Stimulated activated naive CD8-positive, alpha-beta T cell treated with anti-CD3 and anti-CD28 coated beads, Interleukin-15, amount 100 ng/mL, for 72 hours (primary cell): ENCODE data around the gene CCDC9.
"Not testable (repeated sequence)": the region's sequence is repeated elsewhere in the genome, so short reads cannot be mapped to it uniquely, and the experiment has no call there.

Experiments used
- ATAC-seq: fragments of 150-1000 bp; cut with Tn5 transposase; 2 replicates; pipeline ENCODE4 v1.10.0; 2021; ENCODE audit warnings: mild to moderate bottlenecking, moderate library complexity
- DNase-seq, 2 donors: peaks; one replicate each; pipeline ENCODE4 v3.0.0; 2021 to 2022
- H3K27ac Mint-ChIP-seq, 2 donors: one replicate each; pipeline ENCODE4 v1.8.0; 2022; ENCODE audit warnings: mild to moderate bottlenecking in 2 of 2, mixed read lengths in 2 of 2, moderate library complexity in 2 of 2
- H3K27me3 Mint-ChIP-seq: one replicate; pipeline ENCODE4 v1.8.0; 2022; ENCODE audit warnings: mixed read lengths
- H3K4me1 Mint-ChIP-seq: one replicate; pipeline ENCODE4 v1.8.0; 2022; ENCODE audit warnings: mild to moderate bottlenecking, mixed read lengths
- H3K4me3 Mint-ChIP-seq, 2 donors: one replicate each; pipeline ENCODE4 v1.8.0; 2022; ENCODE audit warnings: mild to moderate bottlenecking in 2 of 2, mixed read lengths in 2 of 2, moderate library complexity in 1 of 2
- H3K9me3 Mint-ChIP-seq, 2 donors: one replicate each; pipeline ENCODE4 v1.8.0; 2022; ENCODE audit warnings: mixed read lengths in 2 of 2

CCDC9 gene

DNA sequence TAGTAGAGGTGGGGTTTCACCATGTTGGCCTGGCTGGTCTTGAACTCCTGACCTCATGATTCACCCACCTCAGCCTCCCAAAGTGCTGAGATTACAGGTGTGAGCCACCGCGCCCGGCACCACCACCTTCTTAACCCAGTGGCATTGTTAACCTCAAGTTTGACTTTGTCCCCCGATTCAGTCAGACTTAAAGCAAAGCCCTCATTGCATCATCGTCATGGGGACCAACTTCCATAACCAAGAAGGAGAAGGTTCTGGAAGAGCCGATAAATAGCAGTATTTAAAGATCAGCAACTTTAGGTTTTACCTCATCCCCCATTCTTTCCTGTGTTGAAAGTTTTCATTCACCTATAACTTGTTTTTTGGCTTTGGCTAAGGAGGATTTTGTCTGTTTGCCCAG lies 11.7 kb downstream of the CCDC9 start:
- peaks cover 21% of the 10 kb centered on the region for H3K4me1 Mint-ChIP-seq
- no peak overlapping the region for H3K4me3 Mint-ChIP-seq
- no peaks in the 10 kb centered on the region for H3K9me3 Mint-ChIP-seq
- DNase-seq (no peak), ATAC-seq (no peak)
- peak overlapping the region in 1 of 2 donors; percentile 48 for H3K27ac Mint-ChIP-seq
- no peaks in the 10 kb centered on the region for H3K27me3 Mint-ChIP-seq

GRCh38 chr19:47269596-47269995 lies 13.3 kb downstream of the CCDC9 start:
- no peaks in the 10 kb centered on the region for H3K9me3 Mint-ChIP-seq
- H3K27ac Mint-ChIP-seq, result no peak overlapping the region
- H3K27me3 Mint-ChIP-seq, result no peaks in the 10 kb centered on the region
- peaks cover 22% of the 10 kb centered on the region for H3K4me1 Mint-ChIP-seq
- no peak for DNase-seq
- no peak overlapping the region for H3K4me3 Mint-ChIP-seq
- no peak for ATAC-seq

GRCh38 chr19:47270408-47270807 lies 14.1 kb downstream of the CCDC9 start:
- Mint-ChIP-seq H3K4me1 (peaks cover 26% of the 10 kb centered on the region), H3K27ac (no peak overlapping the region), H3K4me3 (no peak overlapping the region), H3K27me3 (no peaks in the 10 kb centered on the region), H3K9me3 (no peaks in the 10 kb centered on the region)
- DNase-seq, result no peak
- no peak for ATAC-seq

DNA sequence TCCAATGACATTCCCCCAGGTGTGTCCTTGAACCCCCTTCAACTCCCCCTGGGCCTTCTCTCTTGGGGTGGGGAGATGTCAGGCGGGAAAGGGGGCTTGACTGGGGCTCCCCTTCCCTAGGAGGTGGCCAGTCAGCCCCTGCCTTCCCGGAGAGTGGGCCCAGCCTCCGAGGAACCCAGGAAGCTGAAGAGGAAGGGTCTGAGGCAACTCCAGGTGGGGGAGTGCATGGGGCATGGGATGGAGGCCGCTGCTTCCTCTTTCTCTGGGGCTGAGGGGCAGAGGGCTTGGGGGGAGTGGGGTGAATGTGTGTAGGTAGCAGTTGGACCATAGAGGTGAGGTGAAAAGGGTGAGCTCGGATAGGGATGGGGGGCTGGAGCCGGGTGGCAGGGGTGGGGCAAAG lies 15.6 kb downstream of the CCDC9 start:
- Mint-ChIP-seq H3K27ac (peak overlapping the region in 1 of 2 donors; percentile 65), H3K4me3 (no peak overlapping the region), H3K9me3 (no peaks in the 10 kb centered on the region), H3K27me3 (no peaks in the 10 kb centered on the region), H3K4me1 (peaks cover 33% of the 10 kb centered on the region)
- DNase-seq (no peak), ATAC-seq (no peak)

GRCh38 chr19:47272448-47273312 lies 16.4 kb downstream of the CCDC9 start:
- no peaks in the 10 kb centered on the region for H3K27me3 Mint-ChIP-seq
- DNase-seq (no peak), ATAC-seq (no peak)
- H3K9me3 Mint-ChIP-seq, result no peaks in the 10 kb centered on the region
- H3K27ac Mint-ChIP-seq, result peak overlapping the region; percentile 59 to 93
- H3K4me1 Mint-ChIP-seq, result peaks cover 33% of the 10 kb centered on the region
- peak overlapping the region; percentile 91 to 97 for H3K4me3 Mint-ChIP-seq

DNA sequence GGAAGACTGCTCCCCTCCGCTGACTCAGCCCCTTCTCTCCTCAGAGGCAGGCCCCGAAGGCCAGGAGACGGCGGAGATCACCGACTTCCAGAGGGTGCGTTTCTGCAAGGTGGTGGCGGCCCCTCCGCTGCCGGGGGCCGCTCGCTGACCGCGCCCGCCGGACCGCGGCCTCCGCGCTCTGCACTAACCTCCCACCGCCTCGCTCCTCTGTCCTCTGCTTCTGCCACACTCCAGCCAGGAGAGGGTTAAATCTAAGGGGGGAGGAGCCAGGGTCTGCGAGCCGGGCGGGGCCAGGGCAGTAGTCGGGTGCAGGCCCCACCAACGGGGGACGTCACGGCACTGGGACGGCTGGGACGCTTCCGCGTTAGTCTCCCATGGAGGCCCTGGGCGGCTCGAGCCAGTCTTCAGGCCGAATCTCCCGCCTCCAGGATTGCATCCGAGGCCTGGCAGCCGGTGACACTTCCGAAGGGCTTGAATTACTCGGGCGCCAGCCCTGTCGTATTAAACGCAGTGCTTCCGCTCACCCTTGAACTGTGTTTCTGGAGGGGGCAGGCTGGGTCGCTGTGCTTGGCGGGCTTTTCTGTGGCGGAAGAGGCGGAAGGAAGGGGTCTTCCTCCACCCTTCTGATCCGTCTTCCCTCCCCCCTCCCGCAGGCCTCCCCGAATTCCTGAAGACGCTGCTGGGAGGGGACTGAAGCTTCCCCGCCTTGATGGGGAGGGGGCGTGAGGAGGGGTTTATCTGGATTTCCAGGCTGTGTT lies 17.2 kb downstream of the CCDC9 start:
- peaks cover 33% of the 10 kb centered on the region for H3K4me1 Mint-ChIP-seq
- ATAC-seq (peak; percentile 82), DNase-seq (peak; percentile 89 to 91)
- no peaks in the 10 kb centered on the region for H3K9me3 Mint-ChIP-seq
- peak overlapping the region; percentile 91 to 97 for H3K4me3 Mint-ChIP-seq
- peak overlapping the region; percentile 93 to 99 for H3K27ac Mint-ChIP-seq
- no peaks in the 10 kb centered on the region for H3K27me3 Mint-ChIP-seq

GRCh38 chr19:47274071-47274890 lies 18.0 kb downstream of the CCDC9 start, which contains the start of gene INAFM1:
TSS of gene INAFM1 (plus strand) at chr19:47274885. CDS start at chr19:47274920, 35 bp downstream.
- no peaks in the 10 kb centered on the region for H3K9me3 Mint-ChIP-seq
- H3K4me3 Mint-ChIP-seq, result peak within 1 kb of the TSS; percentile 91 to 97
- peak within 1 kb of the TSS; percentile 93 to 99 for H3K27ac Mint-ChIP-seq
- DNase-seq (peak; percentile 98 to 100), ATAC-seq (peak; percentile 80)
- peaks cover 33% of the 10 kb centered on the region for H3K4me1 Mint-ChIP-seq
- H3K27me3 Mint-ChIP-seq, result no peaks in the 10 kb centered on the region

DNA sequence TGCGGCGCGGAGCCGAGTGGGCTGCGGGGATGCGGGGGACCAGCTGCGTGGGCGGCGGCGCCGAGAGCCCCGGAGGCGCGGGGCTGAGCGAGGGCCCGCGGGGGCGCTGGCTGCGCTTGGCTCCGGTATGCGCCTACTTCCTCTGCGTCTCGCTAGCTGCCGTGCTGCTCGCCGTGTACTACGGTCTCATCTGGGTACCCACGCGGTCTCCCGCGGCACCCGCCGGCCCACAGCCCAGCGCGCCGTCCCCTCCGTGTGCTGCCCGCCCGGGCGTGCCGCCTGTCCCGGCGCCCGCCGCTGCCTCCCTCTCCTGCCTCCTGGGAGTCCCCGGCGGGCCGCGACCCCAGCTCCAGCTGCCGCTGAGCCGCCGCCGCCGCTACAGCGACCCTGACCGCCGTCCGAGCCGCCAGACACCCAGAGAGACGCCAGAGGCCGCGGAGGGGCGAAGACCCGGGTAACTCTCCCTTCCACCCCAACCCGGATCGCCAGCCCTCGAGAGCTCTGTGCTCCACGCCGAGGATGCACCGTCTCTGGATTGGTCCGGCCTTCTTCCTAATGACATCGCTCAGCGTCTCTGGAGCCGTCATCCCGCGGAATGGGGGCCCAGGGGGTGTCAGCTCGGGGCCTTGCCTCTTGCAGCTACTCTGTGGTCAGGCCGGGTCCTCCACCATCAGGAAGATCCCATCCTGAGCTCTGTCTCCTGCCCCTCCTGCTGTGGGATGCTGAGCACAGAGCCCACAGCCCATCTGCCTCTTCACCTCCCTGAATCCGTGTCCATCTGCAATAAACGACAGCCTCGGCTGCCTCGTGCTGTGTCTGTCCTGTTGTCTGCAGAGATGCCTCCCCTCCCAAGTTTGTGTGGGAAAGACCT lies 18.8 kb downstream of the CCDC9 start:
- ATAC-seq, result peak; percentile 38
- Mint-ChIP-seq H3K9me3 (no peaks in the 10 kb centered on the region), H3K4me1 (peaks cover 39% of the 10 kb centered on the region), H3K27ac (peak overlapping the region in 1 of 2 donors; percentile 89), H3K27me3 (no peaks in the 10 kb centered on the region), H3K4me3 (peak overlapping the region; percentile 83 to 91)
- DNase-seq, result peak in 1 of 2 donors; percentile 43

GRCh38 chr19:47275791-47276461 lies 19.6 kb downstream of the CCDC9 start:
- peak overlapping the region in 1 of 2 donors; percentile 36 for H3K27ac Mint-ChIP-seq
- peak overlapping the region; percentile 73 to 83 for H3K4me3 Mint-ChIP-seq
- H3K4me1 Mint-ChIP-seq, result peaks cover 37% of the 10 kb centered on the region
- DNase-seq, result no peak
- no peaks in the 10 kb centered on the region for H3K27me3 Mint-ChIP-seq
- ATAC-seq, result no peak
- no peaks in the 10 kb centered on the region for H3K9me3 Mint-ChIP-seq

GRCh38 chr19:47276513-47276912 lies 20.2 kb downstream of the CCDC9 start:
- not testable (repeated sequence) for H3K27ac Mint-ChIP-seq

DNA sequence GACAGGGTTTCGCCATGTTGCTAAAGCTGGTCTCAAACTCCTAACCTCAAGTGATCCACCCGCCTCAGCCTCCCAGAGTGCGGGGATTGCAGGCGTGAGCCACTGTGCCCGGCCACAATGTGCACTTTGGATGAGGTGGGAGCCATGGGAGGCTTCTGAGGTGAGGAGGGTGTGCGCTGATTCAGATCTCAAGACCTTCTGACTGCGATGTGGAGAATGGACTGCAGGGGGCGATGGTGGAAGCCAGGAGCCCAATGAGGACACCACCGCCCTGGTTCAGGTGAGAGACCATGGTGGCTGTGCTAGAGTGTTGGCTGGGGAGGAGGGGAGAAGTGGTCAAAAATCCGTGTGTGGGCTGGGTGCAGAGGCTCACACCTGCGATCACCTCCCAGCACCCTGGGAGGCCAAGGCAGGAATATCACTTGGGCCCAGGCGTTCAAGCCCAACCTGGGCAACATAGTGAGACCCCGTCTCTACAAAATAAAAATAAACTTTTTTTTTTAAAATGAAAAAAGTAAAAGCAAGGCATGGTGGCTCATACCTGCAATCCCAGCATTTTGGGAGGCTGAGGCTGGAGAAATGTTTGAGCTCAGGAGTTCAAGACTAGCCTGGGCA lies 24.0 kb downstream of the CCDC9 start:
- Mint-ChIP-seq H3K27ac (no peak overlapping the region), H3K4me1 (peaks cover 21% of the 10 kb centered on the region), H3K9me3 (no peaks in the 10 kb centered on the region), H3K4me3 (no peak overlapping the region), H3K27me3 (no peaks in the 10 kb centered on the region)
- DNase-seq (peak; percentile 58 to 70), ATAC-seq (peak; percentile 72)

More at GRCh38 chr19:47276513-47276912, 20.2 kb downstream of the CCDC9 start:
- not testable (repeated sequence) for DNase-seq, ATAC-seq, H3K27me3 Mint-ChIP-seq, H3K4me3 Mint-ChIP-seq, H3K9me3 Mint-ChIP-seq
- peaks cover 31% of the 10 kb centered on the region for H3K4me1 Mint-ChIP-seq

GRCh38 chr19:47283405-47284059 lies 27.2 kb downstream of the CCDC9 start:
- Mint-ChIP-seq H3K27ac (no peak overlapping the region), H3K4me3 (no peak overlapping the region), H3K27me3 (no peaks in the 10 kb centered on the region), H3K4me1 (peaks cover 16% of the 10 kb centered on the region), H3K9me3 (no peaks in the 10 kb centered on the region)
- DNase-seq (no peak), ATAC-seq (no peak)

DNA sequence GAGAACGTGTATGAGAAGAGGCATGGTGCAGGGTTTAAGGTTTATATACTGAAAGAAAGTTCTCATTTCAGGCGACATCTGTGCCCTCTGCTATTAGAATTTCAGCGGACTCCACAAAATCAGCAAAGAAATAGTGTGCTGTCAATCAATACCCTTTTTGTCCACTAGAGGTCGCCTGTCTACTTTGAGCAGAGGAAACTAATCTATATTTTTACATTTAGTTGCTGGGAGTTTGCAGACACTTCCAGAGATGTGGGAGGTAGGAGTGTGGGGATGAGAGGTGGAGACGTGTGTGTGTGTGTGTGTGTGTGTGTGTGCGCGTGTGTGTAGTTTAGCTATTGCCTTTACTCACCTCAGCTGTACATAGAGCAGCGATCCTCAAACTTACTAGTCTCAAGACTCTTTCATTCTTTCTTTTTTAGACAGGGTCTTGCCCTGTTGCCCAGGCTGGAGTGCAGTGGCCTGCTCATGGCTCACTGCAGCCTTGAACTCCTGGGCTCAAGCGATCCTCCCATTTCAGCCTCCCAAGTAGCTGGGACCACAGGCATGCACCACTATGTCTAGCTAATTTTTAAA lies 28.1 kb downstream of the CCDC9 start:
- Mint-ChIP-seq H3K4me3 (no peak overlapping the region), H3K27me3 (no peaks in the 10 kb centered on the region), H3K9me3 (no peaks in the 10 kb centered on the region), H3K27ac (no peak overlapping the region), H3K4me1 (peaks cover 18% of the 10 kb centered on the region)
- ATAC-seq (no peak), DNase-seq (peak in 1 of 2 donors; percentile 48)
